CD4-positive, alpha-beta T cell treated with Interleukin-21 for 1 hour (primary cell): ENCODE measurements around the gene SLC7A6.

Experiments used
- DNase-seq: peaks from one replicate; pipeline ENCODE4 v3.0.0-alpha.2; 2020

The SLC7A6 gene

GRCh38 chr16:68235108-68235886 lies 29.0 kb upstream of the SLC7A6 start:
- no peak for DNase-seq

- no peak for DNase-seq
These were observed 28.5 kb upstream of the SLC7A6 start, which contains the start of gene ESRP2 for GRCh38 chr16:68235887-68236136. Gene ESRP2 (minus strand): TSS chr16:68236127. CDS start chr16:68236045, 82 bp downstream.

GRCh38 chr16:68236137-68236825 lies 28.0 kb upstream of the SLC7A6 start:
- peak; percentile 59 for DNase-seq

GRCh38 chr16:68236826-68237242 lies 27.5 kb upstream of the SLC7A6 start:
- DNase-seq = no peak

GRCh38 chr16:68237243-68238028 lies 26.9 kb upstream of the SLC7A6 start:
- peak; percentile 93 for DNase-seq

- no peak for DNase-seq
These were observed 26.3 kb upstream of the SLC7A6 start for GRCh38 chr16:68238029-68238345.

GRCh38 chr16:68242085-68242484 lies 22.2 kb upstream of the SLC7A6 start:
- DNase-seq = no peak

- DNase-seq = no peak
These were observed 21.1 kb upstream of the SLC7A6 start for GRCh38 chr16:68242926-68243858.

GRCh38 chr16:68244481-68244902 lies 19.8 kb upstream of the SLC7A6 start:
- DNase-seq = no peak

- DNase-seq = peak; percentile 98
These were observed 19.1 kb upstream of the SLC7A6 start, which contains the start of gene PLA2G15 for GRCh38 chr16:68244903-68245853. Gene PLA2G15 (plus strand): TSS chr16:68245373. CDS start chr16:68245427, 54 bp downstream.

- DNase-seq = no peak
These were observed 18.2 kb upstream of the SLC7A6 start for GRCh38 chr16:68246121-68246520.

GRCh38 chr16:68246666-68247065 lies 17.7 kb upstream of the SLC7A6 start:
- no peak for DNase-seq

GRCh38 chr16:68247400-68247799 lies 16.9 kb upstream of the SLC7A6 start:
- no peak for DNase-seq

GRCh38 chr16:68247932-68248331 lies 16.4 kb upstream of the SLC7A6 start:
- DNase-seq = no peak

GRCh38 chr16:68249371-68249770 lies 15.0 kb upstream of the SLC7A6 start:
- DNase-seq = no peak

GRCh38 chr16:68250951-68251350 lies 13.4 kb upstream of the SLC7A6 start:
- DNase-seq = no peak

GRCh38 chr16:68251832-68252231 lies 12.5 kb upstream of the SLC7A6 start:
- DNase-seq = no peak

- DNase-seq = no peak
These were observed 11.9 kb upstream of the SLC7A6 start for GRCh38 chr16:68252383-68252782.

- DNase-seq = no peak
These were observed 10.6 kb upstream of the SLC7A6 start for GRCh38 chr16:68253721-68254120.

- DNase-seq = no peak
These were observed 8.6 kb upstream of the SLC7A6 start for GRCh38 chr16:68255712-68256111.

- DNase-seq = no peak
These were observed 6.9 kb upstream of the SLC7A6 start for GRCh38 chr16:68257251-68257905.
